GM21447 (cell line): ENCODE results near the gene CFAP251.

Source experiments
- ATAC-seq: cut with Tn5 transposase; IDR thresholded peaks from one replicate; pipeline ENCODE4 v1.9.1; 2021; ENCODE audit not compliant: unreplicated experiment

CFAP251 gene

DNA sequence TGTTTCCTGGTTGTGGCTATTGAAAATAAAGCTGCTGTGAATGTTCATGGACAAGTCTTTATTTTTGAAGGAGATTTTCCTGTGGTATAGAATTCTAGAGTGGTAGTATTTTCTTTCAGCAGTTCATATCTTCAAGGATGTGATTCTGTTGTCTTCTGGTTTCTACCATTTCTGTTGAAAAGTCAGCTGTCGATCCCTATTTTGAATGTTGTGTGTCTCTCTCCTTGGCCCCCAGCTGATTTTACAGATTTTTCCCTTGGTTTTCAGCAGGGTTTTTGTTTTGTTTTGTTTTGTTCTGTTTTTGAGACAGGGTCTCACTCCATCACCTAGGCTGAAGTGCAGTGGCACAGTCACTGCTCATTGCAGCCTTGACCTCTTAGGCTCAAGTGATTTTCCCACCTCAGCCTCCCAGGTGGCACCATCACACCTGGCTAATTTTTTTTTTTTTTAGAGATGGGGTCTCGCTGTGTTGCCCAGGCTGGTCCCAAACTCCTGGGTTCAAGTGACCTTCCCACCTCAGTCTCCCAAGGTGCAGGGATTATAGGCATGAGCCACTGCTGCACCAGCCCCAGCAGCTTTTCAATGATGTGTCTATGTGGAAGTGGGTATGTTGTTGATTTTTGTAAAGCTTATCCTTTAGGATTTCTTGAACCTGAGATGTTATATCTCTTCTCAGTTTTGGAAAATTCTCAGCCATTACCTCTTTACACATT, 28.1 kb downstream of the CFAP251 start:
- ATAC-seq = no peak

DNA sequence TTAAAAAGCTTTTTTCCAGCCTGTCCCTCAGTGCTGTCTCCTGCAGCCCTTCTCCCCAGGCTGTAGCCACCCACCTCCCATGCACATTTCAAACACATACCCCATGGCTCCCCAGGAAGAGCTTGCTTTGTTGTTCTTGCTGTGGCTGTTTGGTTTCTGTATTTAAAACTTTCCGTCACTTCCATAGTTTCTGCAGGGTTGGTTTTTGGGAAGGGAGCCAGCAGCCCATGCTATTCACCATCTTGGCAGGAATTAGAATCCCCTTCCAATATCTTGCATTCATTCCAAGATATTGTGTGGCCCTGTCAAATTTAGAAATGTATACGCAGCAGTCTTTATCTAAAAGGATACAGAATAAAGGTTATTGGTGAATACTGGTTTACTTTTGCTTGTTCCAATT, 29.6 kb downstream of the CFAP251 start:
- no peak for ATAC-seq

DNA sequence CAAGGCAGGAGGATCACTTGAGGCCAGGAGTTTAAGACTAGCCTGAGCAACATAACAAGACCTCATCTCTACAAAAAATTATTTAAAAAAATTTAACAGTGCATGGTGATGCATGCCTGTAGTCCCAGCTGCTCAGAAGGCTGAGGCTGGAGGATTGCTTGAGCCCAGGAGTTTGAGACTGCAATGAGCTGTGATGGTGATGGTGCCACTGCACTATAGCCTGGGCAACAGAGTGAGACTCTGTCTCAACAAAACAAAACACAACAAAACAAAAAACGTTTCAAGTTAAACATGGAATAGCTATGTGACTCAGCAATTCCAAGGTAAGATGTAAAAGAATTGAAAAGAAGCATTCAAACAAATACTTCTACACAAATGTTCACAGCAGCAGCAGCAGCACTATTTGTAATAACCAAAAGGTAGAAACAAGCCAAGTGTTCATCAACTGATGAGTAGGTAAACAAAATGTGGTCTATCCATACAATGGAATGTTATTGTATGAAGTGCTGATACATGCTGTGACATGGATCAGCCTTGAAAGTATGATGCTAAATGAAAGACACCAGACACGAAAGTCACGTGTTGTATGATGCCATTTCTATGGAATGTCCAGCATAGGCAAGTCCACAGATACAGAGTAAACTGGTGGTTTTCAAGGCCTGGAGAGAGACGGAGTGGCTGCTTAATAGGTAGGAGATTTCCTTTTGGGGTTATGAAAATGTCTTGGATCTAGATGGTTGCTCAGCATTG, 31.4 kb downstream of the CFAP251 start:
- no peak for ATAC-seq

DNA sequence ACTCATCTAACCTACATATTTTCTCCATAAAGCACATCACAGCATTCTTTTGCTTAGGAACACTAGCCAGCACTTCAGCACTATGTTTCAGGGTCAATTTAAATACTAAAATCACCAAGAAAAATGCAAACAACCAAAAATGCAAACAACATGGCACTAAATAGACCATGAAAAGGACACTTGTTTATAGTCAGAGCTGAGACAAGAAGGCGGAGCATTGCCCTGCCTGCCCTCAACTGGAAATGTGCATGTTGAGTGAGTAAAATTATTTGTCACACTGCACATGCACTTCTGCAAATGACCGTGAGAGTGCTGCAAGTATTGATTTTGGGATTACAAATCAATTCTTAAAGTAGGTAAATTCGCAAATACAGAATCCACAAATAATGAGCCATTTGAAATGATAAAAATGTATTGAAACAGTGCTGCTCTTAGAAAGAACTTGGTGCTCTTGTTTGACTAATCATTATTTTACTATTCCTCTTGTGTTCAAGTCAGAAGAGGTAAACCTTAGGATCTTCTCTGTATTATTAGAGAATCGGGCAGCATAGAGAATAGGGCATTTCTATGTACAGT, 34.8 kb downstream of the CFAP251 start:
- no peak for ATAC-seq

DNA sequence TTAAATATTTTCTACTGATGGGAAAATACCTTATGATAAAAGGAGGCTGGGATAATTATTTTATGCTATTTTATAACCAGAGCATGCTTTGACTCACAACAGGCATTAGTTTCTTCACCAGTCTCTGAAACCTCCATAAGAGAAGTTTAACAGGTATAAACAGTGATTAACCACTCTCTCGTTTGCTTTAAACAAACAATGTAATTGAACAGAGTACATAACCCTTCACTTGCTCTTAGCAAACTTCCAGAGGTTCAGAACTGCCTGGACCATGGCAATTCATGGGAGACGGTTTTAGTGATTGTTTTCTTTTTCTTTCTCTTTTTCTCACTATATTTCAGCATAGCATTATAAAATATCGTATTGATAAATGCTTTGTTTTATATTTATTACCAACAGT, 35.3 kb downstream of the CFAP251 start:
- ATAC-seq = no peak

DNA sequence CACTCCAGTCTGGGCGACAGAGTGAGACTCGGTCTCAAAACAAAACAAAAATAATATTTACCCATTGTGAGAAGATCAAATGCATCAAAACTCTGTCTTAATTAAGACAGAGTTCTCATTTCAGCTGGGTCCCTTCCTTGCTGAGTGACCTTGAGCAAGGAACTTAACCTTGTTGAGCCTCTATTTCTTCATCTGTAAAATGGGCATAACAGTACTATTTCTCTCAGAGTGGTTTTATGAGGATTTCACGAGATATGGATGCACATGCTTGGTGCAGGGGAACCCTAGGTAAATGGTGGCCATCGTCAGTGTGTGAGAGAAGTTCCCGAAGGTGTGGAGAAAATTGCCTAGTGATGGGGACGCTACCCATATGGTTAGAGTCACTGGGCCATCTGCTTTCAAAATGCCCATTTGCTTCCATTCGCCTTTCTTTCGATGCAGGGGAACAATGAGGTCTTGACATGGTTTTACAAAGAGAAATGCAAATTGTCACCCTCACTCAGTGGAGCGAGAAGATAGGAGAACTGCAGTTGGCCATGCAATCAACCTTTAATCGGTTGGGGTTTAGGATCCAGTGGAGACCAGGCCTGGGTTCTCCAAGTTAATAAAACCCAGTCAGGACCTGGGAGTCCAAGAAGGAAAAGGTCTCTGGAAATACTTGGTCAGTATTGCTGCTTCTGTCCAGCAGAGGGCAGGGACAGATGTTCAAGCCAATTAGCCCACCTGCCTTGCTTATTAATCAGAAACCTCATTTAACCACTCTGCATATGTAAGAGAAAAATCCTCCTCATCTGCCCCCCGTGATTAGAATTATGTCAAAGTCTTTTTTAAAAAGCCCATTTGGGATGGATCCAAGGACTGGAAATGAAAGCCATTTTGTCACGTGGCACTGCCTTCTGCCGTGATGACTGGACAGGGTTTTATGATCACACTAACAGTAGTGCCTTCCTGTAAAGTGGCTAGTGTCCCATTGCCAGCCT, 37.2 kb downstream of the CFAP251 start:
- ATAC-seq = no peak

DNA sequence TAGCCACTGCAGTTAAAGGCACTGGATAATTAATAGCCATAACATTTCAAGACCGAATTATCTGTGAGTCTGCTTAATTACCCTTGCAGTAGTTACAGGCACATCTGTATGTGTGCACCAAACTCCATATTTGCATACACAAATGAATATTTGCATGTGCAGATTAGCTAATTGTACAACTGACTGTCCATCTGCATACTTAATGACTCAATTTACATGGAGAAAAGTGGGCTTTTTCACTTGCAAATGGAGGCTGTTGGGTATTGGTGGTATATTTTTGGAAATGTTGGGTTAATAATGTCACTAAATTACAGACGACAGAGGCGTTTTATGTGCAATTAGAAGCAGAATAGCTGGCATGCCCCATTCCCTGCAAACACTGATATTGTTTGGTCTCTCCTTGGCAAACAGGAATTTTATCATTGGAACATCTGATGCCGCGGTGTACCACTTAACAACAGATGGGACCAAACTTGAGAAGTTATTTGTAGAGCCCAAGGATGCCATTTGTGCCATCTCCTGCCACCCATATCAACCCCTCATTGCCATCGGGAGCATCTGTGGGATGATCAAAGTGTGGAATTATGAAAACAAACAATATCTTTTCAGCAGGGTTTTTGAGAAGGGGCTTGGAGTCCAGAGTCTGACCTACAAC, 39.6 kb downstream of the CFAP251 start:
- ATAC-seq = no peak

DNA sequence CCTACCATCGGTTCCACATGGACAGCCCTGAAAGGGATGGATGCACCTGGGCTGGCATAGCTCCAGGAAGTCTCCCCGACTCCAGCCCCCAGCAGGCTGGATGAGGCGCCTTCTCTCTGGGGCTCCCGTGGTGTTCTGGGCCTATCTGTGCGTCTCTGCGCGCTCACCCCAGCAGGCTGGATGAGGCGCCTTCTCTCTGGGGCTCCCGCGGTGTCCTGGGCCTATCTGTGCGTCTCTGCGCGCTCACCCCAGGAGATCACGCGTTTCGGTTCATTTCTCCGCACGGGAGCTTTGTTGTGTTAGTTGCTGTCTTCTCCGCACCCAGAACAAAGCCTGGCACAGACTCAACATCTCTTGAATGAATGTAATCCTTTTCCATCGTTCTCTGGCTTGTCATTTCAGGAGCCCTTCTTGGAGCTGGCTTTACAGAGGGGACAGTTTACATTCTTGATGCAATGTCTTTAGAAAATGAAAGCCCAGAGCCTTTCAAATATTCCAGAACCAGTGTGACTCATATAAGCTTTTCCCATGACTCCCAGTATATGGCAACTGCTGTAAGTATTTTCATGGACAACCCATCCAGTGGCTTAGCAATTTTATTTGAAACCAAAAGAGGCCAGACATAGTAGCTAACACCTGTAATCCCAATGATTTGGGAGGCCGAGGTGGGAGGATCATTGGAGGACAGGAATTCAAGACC, 40.3 kb downstream of the CFAP251 start:
- ATAC-seq = no peak

DNA sequence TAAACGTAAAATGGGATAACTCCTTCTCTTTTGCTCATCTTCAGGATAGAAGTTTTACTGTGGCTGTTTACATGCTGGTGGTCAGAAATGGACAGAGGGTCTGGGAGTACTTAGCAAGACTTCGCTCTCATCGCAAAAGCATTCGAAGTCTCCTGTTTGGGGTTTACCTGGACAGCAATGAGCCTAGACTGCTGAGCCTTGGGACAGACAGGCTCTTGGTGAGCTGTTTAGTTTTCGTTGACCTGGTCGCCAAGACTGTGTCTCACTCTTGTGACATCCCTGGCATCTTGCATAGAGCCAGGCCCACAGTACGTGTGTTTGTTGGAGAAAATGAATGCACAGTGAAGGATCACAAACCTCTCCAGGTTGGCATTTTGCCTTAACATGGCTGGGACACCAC, 42.1 kb downstream of the CFAP251 start:
- no peak for ATAC-seq

DNA sequence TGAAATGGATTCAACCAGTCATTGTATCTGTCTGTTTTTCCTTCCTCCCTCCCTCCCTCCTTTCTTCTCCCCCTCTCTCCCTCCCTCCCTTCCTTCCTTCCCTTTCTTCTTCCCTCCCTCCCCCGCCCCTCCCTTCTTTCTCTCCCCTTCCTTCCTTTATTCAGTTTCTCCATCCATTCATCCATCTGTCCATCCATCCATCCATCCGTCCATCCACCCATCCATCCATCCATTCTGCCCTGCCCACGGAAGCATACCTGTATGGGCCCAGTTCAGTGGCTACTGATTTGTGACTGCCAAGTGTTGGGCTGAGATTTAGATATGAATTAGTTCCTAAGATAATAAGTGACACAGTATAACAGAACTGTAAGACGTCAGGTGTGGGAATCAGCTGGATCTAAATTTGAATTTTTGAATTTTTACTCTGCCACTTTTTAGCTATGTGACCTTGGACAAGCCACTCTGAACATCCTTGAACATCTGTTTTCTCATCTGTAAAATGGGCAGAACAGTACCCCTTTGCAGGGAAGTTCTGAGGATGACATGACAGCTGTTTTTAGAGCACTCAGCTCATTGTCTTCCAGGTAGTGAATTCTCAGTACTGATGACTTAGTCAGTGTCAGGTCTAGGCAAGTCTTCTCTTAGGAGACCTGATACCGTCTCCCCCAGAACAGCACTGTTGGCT, 42.9 kb downstream of the CFAP251 start:
- no peak for ATAC-seq

DNA sequence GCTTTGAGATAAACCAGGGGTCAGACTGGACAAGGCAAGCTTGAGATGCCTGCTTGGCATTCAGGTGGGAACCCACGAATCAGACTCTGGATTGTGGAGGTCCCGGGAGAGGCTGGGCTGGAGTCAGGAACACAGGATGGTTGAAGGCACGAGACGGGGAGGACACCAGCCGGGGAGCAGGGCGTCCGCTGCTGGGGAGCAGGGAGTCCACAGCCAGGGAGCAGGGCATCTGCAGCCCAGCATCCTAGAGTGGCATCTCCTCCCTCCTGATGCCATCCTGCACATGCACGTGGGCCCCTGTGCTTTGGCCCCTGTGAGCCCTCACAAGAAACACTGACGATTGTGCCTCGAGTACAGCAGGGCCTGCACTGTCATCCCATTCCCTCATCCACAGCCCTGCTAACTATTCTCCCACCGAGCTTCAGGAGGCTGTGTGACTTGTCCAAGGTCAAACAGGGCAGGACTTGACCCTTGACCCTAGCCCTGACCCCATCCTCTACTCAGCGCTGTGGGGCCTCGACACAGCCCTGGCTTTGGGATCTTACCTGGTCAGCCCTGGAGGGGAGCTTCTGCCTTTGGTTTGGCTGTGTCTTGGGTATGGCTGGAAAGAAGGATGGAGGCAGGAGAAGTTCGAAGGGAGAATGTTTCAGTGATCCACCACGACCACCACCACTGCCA, 45.1 kb downstream of the CFAP251 start:
- no peak for ATAC-seq

DNA sequence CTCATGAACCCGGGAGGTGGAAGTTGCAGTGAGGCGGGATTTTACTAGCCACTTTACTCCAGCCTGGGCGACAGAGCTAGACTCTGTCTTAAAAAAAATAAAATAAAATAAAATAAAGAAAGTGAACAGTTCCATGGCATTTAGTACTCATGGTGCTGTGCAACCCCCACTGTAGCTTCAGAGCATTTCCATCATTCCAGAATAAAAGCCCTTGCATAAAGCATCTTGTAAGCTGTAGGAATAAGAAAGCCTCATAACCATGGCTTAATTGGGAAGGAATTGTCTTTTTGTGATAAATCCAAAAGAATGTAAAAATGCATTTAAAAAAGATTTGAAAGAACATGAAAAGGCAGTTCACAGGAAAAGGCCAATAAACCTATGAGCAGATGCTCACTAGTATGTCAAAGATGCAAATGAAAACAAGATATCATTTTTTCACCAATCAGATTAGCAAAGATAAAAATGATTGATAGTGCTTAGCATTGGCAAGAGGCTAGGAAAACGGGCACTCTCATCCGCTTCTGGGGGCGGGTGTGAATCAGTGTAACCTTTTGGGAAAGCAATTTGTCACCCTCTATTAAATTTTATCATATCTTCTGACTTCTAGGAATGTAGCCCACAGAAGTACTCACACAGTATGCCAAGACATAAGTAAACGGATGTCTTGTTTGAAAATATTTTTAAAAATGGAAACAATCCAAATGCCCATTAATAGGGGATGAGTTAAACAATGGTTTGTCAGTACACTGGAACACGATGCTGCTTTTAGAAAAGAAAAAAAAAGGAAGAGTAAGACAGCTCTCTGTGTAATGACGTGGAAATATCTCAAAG, 46.6 kb downstream of the CFAP251 start:
- ATAC-seq = no peak

DNA sequence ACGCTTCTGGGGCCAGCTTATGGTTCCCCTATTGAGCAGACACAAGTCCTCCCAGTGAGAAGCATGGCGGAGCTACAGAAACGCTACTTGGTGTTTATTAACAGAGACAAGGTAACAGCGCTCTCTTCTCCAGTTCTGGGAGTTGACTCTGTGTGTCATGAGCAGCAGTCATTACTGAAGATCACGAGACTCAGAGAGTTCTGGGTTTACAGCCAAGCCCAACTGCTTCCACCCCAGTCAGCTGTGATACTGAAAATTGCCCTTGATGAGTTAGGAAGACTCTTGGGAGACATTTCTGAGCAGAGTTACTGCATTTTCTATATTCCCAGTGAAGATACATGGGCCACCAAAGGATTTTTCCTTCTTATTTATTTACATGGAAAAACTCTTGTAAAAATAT, 48.6 kb downstream of the CFAP251 start:
- no peak for ATAC-seq

DNA sequence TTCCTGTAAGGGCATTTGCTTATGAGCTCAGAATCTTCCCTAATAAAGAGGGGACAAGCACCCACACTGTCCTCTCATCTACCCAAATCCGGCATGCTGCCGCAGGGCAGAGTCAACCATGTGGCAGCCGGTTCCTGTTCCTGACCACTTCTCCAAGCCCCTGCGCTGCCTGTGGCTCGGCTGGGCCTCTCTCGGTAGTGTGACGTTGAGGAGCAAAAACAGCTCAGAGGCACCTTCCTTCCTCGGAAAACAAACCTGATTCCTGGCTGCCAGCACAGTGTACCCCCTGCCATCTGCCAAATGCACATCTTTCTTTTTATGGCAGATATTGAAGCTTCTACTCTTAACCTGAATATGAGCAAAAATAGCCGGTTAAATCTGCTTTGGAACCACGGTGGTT, 50.5 kb downstream of the CFAP251 start:
- ATAC-seq = no peak

DNA sequence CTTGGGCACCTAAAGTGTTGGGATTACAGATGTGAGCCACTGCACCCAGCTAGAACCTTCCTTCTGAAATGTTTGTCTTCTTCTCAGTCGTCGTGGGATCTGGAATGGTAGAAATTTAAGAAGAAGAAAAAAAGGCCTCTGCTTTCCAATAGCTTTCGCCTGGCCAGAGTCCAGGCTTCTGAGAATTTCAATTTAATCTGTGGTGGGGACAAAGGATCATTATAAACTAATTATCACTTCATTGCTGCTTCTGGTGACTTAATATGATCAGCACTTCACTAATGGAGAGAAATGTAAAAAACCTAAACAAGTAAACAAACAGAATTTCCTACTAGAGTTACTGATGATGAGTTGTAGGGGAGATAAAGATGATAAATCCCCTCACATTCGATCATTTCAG, 51.3 kb downstream of the CFAP251 start:
- ATAC-seq = no peak

DNA sequence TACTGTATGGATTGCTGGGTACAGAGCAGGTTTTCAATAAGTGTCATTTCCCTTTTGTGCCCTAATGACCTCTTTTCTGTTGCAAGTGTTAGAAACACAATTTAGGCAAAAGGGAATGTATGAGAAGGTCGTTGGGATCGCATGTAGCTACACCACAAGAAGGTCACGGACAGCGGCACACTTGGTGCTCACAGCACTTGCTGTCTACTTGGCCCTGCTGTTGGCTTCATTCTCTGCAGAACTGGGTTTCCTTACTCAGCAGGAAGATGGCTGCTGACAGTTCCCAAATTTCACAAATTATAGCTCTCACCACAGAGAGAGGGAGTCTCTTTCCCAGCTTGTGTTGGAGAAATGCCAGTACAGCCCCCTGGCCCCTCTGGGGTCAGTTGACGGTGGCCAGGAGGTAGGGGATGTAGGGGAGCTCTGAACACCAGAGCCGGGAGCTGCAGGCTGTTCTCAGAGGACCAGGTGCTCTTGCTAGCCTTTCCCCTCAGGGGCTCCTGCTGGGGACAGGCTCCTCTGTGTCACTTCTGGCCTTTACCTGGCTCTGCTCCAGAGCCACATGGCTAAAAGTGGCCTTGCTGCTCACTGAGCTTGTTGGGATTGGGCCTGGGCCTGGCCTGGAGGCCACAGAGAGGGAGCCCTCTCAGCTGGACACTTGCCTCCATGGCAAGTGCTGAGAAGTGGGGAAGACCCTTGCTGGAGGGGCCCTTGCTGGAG, 52.3 kb downstream of the CFAP251 start:
- ATAC-seq = no peak
